SK-N-SH (cell line): Measurements from ENCODE around the gene TTC39C.

Source experiments
- CTCF ChIP-seq: fragments of 200-600 bp; sonication (generic); IDR thresholded peaks from 2 replicates; pipeline ENCODE4 v1.6.1; 2017; ENCODE audit warnings: antibody characterized with exemption, mild to moderate bottlenecking, moderate library complexity
- EZH2phosphoT487 ChIP-seq: fragments of 200-600 bp; sonication (generic); IDR thresholded peaks from 2 replicates; pipeline ENCODE4 v1.6.1; 2017; ENCODE audit warnings: low read depth, mixed run types, mild to moderate bottlenecking, antibody characterized with exemption, moderate library complexity, borderline replicate concordance
- FOXJ3 ChIP-seq: sonication (generic); formaldehyde crosslinking; IDR thresholded peaks from 2 replicates; pipeline ENCODE4 v1.5.1; 2020; ENCODE audit warnings: mild to moderate bottlenecking, missing genetic modification reagents
- JUND ChIP-seq: IDR thresholded peaks from 2 replicates; pipeline ENCODE4 v1.4.0; 2012
- POLR2AphosphoS5 ChIP-seq: IDR thresholded peaks from 2 replicates; pipeline ENCODE4 v1.6.1; 2012; ENCODE audit warnings: low read depth, low read length
- RAD21 ChIP-seq: IDR thresholded peaks from 2 replicates; pipeline ENCODE4 v1.6.1; 2012; ENCODE audit warnings: mild to moderate bottlenecking, low read length
- REST ChIP-seq: IDR thresholded peaks from 2 replicates; pipeline ENCODE4 v1.6.1; 2012; ENCODE audit warnings: mild to moderate bottlenecking, low read depth, low read length, moderate library complexity
- RFX5 ChIP-seq: IDR thresholded peaks from 2 replicates; pipeline ENCODE4 v1.6.1; 2012; ENCODE audit warnings: mild to moderate bottlenecking, improper control_type of control experiment, low read length
- TAF1 ChIP-seq: IDR thresholded peaks from 2 replicates; pipeline ENCODE4 v1.6.1; 2012; ENCODE audit warnings: low read depth, mild to moderate bottlenecking, low read length, moderate library complexity, borderline replicate concordance
- TEAD4 ChIP-seq: IDR thresholded peaks from 2 replicates; pipeline ENCODE4 v1.4.0; 2012; ENCODE audit warnings: mild to moderate bottlenecking, borderline replicate concordance; ENCODE audit not compliant: insufficient read depth

- TF ChIP-seq POLR2AphosphoS5 = no peak
- no peak for TF ChIP-seq RFX5
- no peak for TF ChIP-seq JUND
- TF ChIP-seq CTCF = no peak
- no peak for TF ChIP-seq EZH2phosphoT487
- TF ChIP-seq TAF1 = no peak
- TF ChIP-seq TEAD4 = no peak
- no peak for TF ChIP-seq FOXJ3 (CRISPR knock-in tag)
- no peak for TF ChIP-seq REST
- TF ChIP-seq RAD21 = no peak
Observed at GRCh38 chr18:24168496-24168895, 153.9 kb downstream of the TTC39C start.
